Right ventricle myocardium inferior (tissue), 1 donor: ENCODE measurements around the gene PPP1R37. TPM values are rescaled to one million over a fixed set of nuclear protein-coding genes. Genes with fewer than 3 reads are reported as not detected.
"Not testable (repeated sequence)": the region's sequence is repeated elsewhere in the genome, so short reads cannot be mapped to it uniquely, and the experiment has no call there.

Source experiments
- ATAC-seq: fragments of 200-7000 bp; cut with Tn5 transposase; one replicate; pipeline ENCODE4 v1.9.1; 2020; ENCODE audit warnings: mild to moderate bottlenecking, moderate library complexity
- DNase-seq: peaks from one replicate; pipeline ENCODE4 v3.0.0; 2021; ENCODE audit errors: missing footprints
- intact Hi-C: fragments of 100-400 bp; cut with DNase I; formaldehyde crosslinking; loops from one replicate; pipeline ENCODE4 v1.11.0; 2022
- total RNA-seq: library from RNA; stranded (reverse); fragmentation: NEBNext Ultra II Directional; extraction: Animal tissue kit (Norgen Biotek cat#: 25700); gene quantifications from one replicate; pipeline ENCODE4 v1.2.1, GENCODE V29; 2021
- donor health status: DM: no; HTN: yes; CAD: no; lungs with severe emphysema.

PPP1R37 gene
- total RNA-seq, 1 donor from 2014 or later: 15.1 TPM

DNA sequence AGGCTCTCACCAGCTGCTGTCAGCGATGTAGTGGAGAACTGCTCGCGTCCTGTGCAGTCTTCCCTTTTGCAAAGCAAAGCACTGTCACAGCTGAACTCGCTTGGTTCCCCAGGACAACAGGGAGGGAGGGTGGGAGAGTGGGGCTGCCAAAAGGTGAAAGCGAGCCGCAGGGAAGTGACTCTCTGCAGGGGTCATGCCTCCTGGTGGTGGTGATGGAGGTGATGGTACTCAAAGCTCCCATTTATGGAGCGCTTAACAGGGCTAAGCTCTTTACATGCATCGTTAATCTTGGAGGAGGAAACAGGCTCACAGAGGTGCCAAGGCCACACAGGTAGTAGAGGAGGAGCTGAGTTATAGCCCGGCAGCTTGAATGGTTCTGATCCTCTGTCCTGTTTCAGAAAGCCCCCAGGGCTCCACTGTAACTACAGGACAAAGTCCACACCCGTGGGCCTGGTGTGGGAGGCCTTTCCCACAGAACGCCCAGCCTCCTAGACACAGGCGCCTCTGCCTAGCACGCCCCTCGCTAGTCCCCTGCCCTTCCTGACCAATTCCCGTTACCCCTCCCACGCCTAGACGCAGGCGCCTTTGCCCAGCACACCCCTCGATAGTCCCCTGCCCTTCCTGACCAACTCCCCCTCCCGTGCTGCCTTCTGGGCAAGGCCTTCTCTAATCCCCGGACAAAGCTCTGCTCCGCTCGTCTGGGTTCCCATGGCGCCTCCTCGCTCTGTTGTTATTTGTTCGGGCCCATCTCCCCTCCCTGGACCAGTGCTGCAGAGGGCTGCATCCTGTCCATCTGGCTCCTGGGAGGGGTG lies 10.7 kb downstream of the PPP1R37 start:
- intact Hi-C loops: no loop called here
- ATAC-seq (no peak), DNase-seq (peak; percentile 33)

DNA sequence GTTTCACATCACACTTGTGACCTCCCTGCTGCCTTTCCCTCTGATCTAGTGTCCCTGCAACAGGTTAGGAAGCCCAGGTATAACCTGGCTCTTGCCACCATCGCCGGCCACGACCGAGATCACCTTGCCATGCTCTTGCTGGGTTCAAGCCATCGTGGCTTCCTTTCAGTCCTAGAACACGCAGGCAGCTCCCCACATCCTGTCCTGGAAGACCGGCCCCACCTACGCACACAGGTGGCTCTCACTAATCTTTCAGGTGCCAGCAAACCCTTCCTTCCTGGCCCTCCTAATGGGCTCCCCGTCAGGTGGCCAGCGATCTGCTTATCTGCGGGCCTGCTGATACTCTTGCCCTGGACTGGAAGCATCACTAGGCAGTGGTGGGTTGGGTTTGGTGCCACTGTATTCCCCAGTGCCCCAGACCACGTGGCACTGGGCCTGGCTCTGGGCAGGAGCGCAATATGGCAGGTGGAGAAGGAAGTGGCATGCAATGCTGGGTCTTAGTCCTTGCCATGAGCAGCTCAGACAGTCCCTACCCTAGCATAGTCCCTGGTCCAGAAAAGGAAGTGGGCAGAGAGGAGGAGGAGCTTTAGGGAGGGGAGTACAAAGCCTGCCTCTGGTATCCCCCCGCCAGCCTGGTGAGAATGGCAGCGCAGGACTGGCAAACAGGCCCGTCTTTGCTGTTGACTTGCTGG lies 11.8 kb downstream of the PPP1R37 start:
- intact Hi-C loops: no loop called here
- ATAC-seq: no peak

DNA sequence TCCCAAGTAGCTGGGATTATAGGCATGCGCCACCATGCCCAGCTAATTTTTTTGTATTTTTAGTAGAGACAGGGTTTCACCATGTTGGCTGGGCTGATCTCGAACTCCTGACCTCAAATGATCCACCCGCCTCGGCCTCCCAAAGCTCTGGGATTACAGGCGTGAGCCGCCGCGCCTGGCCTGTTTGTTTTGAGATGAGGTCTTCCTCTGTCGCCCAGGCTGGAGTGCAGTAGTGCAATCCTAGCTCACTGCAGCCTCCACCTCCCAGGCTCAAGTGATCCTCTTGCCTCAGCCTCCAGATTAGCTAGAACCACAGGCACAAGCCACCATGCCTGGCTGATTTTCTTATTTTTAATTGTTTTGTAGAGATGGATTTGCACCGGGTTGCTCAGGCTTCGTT lies 13.4 kb downstream of the PPP1R37 start:
- DNase-seq, intact Hi-C loops, ATAC-seq: not testable (repeated sequence)

More for the DNA sequence above, 11.8 kb downstream of the PPP1R37 start:
- no peak for DNase-seq

DNA sequence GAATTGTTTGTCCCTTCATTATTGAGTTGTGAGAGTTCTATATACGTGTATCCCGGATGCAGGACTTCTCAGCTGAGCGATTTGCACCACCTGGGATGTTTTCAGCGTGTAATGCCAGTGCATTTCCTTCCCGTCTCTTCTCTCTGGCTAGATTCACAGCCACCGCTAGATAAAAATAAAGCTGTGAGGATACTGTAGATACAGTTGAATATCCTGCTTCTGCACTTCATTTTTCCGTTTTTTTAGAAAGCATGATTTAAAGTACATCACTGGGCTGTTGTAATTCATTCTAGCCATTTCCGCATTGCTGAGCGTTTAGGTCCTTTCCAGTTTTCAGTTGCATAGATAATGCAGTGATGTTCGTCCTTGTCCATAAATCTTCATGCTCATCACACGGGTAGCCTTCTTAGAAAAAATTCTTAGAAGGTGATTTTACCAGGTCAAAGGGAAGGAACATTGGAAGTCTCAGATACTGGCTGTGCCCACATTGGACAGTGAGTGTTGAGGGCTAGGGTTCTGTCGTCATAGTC lies 14.7 kb downstream of the PPP1R37 start:
- no peak for ATAC-seq
- no peak for DNase-seq
- intact Hi-C loops: no loop called here

DNA sequence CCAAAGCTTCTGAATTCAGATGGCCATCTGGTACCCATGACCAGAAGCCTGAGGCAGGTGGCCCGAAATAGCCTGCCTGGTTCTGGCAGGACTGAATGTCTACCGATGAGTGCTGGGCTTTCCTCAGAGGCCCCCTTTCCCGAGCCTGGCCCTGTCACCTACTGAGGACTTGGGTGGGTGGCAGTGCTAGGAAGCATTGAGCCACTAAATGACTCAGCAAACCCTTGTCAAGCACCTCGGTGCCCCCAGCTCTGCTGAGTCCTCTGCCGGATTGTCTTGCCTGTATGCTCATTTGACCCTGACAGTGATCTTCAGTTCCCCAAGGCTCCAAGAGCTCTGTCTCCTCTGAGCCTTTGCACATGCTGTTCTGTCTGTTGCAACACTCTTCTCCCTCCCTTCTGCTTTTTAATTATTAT lies 17.9 kb downstream of the PPP1R37 start:
- DNase-seq: peak; percentile 50
- intact Hi-C loops: no loop called here
- no peak for ATAC-seq

DNA sequence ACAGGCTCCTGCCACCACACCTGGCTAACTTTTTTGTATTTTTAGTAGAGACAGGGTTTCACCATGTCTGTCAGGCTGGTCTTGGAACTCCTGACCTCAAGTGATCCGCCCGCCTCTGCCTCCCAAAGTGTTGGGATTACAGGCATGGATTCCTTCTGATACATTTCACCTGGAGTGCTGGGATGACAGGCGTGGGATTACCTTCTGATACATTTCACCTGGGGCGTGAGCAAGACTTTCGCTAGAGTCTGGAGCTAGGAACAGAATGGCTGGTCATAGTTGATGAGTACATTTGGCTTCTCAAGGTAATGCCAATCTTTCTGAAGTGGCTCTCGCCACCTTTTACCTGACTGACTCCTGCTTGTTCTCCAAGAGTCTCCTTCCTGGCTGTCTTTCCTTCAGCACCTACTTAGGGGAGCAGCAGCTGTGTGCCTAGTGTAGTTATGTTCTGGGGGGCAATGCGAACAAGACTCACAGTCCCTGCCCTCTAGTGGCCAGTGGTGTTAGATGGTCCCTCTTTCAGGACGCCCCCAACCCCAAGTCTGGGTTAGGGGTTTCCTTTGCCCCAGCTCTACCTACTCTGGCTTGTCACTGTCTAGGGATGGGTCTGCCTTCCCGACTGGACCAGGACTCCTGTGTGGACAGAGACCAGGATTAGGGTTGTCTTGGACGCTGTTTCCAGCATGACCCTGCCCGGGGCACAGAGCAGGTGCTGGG lies 19.3 kb downstream of the PPP1R37 start:
- DNase-seq (no peak), ATAC-seq (peak; percentile 23)
- intact Hi-C loops: no loop called here

DNA sequence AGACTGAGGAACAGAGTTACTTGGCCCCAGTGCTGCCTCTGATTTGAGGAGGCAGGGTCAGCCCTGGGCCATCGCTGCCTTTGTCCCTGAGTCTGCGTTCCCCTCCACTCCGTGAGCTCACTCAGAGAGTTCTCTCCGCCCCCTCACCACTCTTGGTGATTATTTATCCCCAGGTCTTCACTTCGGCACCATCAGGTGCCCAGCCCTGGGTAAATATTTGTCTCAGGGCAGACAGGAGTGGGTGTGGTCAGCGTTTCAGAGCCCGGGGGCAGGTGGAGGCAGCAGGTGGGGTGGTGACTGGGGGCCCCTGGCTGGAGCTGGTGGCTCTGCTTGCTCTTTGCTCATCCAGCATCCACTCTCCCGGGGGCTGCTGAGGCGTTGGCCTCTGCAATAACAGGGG lies 20.6 kb downstream of the PPP1R37 start:
- ATAC-seq (no peak), DNase-seq (no peak)
- intact Hi-C loops: no loop called here

DNA sequence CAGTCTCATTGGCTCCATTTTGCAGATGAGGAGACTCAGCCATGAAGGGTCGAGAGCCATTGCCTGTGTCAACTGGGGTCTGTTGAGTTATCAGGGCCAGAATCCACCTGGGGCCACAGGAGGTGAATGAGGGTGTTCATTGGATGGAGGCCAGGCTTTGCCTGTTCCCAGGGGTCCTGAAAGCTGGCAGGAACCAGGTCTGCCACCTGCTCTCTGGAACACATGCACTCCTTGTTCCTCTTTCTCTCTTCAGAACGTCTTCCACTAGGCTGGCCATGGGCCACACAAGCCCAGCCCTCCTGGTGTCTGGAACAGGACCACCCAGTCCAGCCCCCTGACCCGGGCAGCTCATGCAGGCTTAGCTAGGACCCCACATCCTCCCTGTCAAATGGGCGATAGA lies 21.1 kb downstream of the PPP1R37 start:
- DNase-seq (peak; percentile 17), ATAC-seq (no peak)
- intact Hi-C loops: no loop called here

DNA sequence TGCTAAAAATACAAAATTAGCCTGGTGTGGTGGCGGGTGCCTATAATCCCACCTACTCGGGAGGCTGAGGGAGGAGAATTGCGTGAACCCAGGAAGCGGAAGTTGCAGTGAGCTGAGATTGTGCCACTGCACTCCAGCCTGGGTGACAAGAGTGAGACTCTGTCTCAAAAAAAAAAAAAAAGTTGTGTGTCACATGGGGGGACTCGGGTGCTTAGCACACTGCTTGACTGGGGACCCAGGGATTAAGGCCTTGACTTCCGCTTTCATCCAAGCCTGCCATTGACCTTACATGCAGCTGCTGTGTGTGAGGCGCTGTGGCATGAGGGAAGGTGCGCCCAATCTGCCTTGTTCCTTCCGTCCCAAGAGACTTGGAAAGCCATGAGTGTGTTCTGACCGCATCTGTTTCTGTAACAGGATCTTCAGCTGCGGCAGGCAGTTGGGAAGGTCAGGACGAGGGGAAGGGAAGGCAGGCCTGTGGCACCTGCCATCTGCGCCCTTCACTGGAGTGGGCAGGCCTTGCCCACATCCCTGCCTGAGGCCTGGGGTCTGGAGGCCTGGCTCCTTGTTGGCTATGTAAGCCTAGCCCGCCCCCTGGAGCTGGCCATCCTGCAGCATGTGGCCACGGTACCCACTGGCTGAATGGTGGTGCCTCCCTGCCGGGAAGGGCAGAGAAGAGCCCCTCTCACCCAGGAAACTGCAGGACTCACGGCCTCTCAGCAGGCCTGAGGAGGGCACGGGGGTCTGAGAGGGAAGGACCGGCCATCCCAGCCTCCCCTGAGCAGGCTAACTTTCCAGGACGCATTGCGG lies 23.0 kb downstream of the PPP1R37 start:
- no peak for ATAC-seq
- intact Hi-C loops: no loop called here
- DNase-seq: peak; percentile 52

DNA sequence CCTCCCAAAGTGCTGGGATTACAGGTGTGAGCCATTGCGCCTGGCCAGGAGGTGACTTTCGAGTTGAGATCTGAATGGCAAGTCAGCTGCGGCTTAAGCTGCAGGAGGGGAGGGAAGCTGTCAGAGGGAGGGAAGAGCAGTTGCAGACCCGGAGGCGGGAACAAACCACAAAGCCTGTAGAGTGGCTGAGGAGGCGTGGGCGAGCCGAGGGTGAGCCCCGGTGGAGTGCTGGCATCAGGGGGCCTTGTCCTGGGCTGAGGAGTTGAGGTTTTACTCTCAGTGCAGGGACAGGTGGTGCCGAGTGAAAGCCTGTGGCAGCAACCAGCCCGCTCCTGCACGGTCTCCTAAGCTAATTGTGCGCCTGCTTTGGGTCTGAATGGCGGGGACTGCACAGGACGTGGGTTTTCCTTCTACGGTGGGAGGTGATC lies 24.2 kb downstream of the PPP1R37 start:
- ATAC-seq: no peak
- intact Hi-C loops: no loop called here

DNA sequence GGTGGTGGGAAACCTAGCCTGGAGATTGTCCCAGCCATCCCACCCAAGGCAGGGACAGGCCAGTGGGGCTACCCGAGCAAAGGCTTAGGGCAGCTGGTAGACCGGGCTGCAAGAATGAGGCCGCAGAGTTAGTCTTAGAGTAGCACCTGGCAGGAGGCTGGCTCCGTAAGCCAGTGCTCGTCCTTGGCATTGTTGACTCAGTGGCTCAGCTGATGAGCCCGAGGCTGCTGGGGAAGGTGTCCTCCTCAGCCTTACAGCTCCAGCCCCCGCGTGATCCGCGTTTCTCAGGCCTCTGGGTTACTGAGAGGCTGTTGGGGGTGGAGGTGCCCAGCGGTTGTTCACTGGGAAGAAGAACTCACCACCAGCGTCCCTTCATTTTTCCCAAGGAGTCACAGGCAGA lies 24.7 kb downstream of the PPP1R37 start:
- peak; percentile 39 for DNase-seq
- intact Hi-C loops: no loop called here
- no peak for ATAC-seq

More for the DNA sequence above, 24.2 kb downstream of the PPP1R37 start:
- DNase-seq: peak; percentile 48

DNA sequence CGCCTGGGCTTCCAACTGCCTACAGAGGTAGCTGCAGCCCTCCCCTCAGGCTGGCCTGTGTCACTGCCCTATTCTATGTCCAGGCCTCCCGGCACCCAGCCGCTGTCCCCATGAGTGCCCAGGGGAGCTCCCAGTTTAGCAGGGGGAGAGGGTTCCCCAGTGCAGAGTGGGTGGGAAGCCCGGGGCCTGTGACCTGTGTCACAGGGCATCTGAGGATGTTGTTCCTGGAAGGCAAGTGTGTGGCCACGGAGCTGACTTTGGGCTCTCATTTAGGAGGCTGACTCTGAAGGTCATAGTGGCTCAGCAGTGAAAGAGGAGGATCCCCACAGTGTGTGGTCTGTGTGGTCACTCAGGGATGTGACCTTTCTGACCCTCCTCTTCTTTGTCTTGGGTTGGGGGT lies 25.1 kb downstream of the PPP1R37 start:
- ATAC-seq (no peak), DNase-seq (peak; percentile 40)
- intact Hi-C loops: no loop called here

DNA sequence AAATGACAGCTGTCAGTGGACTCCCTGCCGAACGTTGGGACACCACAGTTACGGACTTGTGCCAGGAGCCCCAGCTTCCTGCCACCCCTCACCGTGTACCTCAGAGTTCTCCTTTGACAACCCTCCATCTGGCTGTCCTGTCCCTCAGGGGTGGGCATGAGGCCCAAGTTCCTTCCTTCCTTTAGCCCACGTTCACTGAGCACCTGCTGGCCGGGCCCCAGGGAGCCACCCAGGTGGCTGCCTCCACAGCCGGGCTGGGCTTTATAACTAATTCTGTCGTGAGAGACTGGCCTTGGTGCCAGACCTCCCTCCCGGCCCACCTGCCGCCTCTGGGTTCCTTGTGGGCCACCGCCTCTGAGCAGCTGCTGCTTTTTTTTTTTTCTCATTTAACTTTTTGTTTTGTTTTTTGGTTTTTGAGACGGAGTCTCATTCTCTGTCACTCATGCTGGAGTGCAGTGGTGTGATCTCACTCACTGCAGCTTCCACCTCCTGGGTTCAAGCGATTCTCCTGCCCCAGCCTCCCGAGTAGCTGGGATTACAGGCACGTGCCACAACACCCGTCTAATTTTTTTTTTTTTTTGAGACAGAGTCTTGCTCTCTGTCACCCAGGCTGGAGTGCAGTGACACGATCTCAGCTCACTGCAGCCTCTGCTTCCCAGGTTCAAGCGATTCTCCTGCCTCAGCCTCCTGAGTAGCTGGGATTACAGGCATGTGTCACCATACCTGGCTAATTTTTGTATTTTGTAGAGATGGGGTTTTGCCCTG lies 25.8 kb downstream of the PPP1R37 start:
- DNase-seq: peak; percentile 20
- intact Hi-C loops, ATAC-seq: not testable (repeated sequence)

DNA sequence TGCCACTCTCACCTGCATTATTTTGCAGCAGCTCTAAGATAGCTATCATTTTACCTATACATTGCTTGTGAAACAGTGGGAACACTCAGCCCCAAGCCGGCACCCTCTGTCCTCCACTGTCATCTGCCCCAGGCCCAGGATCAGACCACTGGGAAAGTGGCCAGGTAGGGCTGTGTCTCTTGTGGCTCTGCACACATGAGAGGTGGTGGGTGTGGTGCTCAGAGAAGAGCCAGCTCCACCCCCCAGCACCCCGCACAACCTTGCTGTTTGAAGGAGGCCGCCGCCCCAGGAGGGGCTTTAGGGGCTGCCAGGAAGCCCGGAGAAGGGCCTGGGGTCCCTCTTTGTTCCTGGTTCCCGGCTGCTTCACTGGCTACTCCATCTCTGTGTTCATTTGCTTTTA lies 26.6 kb downstream of the PPP1R37 start:
- ATAC-seq: no peak
- intact Hi-C loops: no loop called here
- DNase-seq: peak; percentile 62

DNA sequence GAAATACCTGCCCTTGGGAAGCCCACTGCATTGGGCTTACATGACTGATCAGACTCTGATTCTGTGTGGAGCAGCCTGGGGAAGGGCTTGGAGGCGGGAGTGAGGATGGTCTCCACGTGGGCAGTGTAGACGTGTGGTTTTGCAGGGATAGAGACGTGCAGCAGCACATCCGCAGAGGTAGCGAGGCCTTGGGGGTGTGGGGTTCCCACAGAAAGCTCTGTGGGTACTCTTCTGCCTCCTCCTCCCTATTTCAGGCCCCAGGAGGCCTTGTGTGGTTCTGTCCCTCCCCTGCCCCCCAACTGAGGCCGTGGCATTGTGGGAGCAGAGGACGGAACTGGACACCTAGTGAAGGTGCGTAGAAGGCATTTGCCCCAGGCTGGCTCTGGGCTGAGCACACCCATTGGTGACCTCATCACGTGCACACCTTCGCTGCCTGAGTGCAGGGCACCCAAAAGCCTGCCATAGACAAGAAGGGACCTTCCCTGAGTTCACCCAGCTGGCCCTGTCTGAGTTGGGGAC lies 28.9 kb downstream of the PPP1R37 start:
- intact Hi-C loops: no loop called here
- no peak for DNase-seq
- no peak for ATAC-seq

DNA sequence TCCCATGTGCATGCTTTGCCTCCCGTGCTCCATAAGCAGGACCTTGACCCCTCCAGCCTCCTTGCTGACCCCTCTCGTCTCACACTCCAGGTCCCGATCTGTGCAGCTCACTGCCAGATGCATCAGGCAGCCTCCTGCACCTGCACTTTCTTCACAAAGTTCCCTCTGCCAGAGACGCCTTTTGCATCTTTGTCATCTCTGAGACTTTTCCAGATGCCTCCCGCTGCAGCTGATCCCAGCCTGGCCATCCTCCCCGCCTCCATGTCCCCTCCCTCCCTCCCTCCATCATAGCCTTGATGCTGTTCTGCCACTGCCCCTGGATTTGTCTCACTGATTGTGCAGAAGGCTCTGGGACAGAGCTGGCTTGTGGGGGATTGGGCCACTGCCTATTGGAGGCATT lies 29.9 kb downstream of the PPP1R37 start:
- intact Hi-C loops: no loop called here
- DNase-seq: no peak
- ATAC-seq: no peak

DNA sequence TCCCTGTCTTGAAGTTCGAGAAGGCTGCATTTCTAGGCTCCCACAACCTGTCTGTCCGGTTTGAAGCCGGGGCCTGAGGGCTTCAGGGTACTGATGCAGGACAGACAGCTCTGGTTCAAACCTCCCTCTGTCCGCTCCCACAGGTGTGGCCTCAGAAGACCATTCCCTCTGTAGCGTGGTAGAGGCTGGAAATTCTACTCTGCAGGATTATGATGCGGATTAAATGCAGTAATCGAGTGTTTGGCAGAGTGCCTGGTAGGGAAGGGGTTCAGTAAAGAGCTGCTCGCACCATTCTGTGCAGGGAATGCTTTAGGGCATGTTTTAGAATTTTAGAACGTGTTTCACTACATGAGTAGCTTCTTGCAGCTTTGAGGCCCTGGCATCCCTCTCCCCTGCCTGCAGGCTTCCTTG lies 30.5 kb downstream of the PPP1R37 start:
- intact Hi-C loops: no loop called here
- DNase-seq (no peak), ATAC-seq (no peak)

DNA sequence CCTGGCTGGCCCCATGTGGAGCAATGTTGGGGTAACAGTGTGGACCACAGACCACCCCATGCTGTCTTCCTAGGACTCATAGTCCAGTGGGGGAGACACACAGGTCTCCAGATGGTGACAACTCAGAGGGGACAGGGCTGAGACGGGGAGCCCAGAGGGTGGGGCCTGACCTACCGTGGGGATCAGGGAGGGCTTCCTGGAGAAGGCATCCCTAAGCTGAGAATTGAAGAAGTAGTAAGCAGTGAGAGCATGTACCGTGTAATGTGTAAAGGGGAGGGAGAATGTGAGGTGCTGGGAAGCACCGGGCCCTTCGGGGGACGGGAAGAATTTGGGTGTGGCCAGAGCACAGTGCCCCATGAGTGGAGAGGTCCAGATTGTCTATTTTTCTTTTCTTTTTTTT lies 31.0 kb downstream of the PPP1R37 start:
- DNase-seq (no peak), ATAC-seq (no peak)
- intact Hi-C loops: no loop called here
